SHP77 (cell line): ENCODE results near the gene AZGP1.
"Not testable (repeated sequence)": the region's sequence is repeated elsewhere in the genome, so short reads cannot be mapped to it uniquely, and the experiment has no call there.

Experiments used
- DNase-seq, 2 experiments: peaks; one replicate each; lab custom pipeline; 2025; lab: John Stamatoyannopoulos, UW

Gene AZGP1

DNA sequence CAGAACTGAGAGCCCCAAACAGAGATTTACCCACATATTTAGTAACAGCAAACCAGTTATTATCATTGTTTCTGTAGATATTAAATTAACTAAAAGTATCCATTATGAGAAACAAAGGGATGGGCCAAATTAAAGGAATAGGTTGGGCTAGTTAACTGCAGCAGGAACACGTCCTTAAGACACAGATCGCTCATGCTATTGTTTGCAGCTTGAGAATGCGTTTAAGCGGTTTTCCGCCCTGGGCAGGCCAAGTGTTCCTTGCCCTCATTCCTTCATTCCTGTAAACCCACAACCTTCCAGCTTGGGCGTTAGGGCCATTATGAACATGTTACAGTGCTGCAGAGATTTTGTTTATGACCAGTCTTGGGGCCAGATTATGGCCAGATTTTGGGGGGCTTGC, 25.0 kb downstream of the AZGP1 start:
- DNase-seq, result not testable (repeated sequence)

DNA sequence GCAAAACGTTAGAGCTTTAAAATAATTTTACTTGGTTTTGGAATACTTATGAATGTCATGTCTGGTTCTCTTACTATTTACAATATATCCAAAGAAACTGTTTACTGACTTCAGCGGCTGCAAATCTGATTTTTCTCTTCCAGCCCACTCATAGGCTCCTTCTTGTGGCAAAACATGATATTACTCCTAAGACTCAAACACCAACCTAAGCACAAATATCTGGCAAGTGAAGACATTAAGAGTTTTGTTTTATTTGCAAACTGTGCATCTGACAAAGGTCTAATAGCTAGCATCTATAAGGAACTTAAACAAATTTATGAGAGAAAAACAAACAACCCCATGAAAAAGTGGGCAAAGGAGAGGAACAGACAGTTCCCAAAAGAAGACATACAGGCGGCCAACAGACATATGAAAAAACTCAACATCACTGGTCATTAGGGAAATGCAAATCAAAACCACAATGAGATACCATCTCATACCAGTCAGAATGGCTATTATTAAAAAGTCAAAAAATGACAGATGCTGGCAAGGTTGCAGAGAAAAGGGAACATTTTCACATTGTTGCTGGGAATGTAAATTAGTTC, 26.1 kb downstream of the AZGP1 start:
- no peak for DNase-seq

DNA sequence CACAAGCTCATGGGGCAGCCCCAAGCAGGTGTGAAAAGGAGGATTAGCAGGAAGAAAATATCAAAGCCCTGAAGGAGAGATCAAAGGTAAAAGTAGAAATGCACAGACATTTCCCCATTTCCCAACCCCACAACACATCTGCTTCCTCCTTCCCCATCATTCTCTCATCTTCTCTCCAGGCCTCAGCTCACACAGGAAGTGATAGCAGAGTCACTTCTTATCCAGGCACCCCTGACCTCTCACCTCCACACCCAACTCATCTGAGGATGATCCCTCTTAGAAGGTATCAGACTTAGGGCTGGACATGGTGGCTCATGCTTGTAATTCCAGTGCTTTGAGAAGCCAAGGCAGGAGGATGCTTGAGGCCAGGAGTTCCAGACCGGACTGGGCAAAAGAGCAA, 28.2 kb downstream of the AZGP1 start:
- no peak for DNase-seq

DNA sequence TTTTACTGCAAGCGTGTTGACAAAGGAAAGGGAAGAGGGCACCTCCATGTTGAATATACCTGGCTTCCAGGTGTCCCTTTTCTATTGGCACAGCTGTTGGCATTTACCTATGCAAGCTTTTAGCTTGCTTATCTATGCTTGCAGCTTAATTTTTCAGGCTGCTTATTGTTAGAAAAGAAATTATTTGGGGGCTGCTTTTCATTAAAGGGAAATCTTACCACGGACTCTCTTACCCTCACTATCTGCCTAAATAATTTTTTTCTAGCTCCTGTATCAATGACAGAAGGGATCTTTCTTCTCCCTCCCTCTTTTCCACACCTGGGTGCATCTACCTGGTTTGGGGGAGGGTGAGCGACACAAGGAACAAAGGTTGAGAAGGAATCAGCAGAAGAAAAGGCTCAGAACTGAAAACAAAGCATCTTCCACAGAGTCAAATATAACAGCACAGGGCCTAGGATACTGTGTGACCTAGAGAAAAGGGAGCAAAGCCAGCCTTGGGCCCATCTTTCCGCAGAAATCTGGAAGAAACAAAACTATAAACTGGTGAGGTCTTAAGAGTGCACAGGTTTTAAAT, 31.2 kb downstream of the AZGP1 start:
- DNase-seq, result no peak

DNA sequence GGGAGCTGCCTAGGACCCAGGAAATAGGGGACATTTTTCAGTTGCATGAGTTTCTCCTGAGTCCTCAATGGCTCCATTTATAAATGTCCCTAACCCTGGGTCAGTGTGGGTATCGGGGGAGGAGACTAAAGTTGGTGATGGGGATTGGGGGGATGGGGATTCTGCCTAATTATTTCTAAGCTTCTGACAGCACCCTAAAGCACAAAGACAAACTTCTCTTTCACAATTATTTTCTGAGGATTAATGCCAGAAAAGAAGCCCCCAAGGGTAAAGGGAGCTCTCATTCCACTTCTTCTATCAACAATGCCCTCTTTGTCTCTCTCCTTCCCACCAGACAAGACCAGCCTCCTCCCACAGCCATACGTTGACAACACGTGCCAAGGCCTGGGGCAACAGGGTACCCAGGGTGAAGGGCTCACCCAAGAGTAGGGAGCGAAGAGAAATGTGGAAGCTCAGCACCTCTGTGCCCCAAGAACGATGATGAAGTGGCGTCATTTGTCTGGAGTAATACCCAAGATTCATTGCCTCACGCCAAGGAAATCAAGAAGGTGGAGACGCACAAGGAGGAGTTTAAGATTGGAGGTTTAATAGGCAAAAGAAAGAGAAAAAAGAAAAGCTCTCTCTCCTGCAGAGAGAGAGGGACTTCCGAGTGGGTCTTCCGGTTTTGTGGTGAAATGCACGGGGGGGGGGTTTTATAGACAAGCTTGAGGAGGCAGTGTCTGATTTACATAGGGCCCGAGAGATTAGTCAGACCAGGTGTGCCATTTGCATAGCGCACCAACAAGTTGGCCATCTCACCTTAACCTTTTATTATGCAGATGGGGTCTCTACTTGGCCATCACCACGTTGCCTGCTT, 32.0 kb downstream of the AZGP1 start:
- no peak for DNase-seq

DNA sequence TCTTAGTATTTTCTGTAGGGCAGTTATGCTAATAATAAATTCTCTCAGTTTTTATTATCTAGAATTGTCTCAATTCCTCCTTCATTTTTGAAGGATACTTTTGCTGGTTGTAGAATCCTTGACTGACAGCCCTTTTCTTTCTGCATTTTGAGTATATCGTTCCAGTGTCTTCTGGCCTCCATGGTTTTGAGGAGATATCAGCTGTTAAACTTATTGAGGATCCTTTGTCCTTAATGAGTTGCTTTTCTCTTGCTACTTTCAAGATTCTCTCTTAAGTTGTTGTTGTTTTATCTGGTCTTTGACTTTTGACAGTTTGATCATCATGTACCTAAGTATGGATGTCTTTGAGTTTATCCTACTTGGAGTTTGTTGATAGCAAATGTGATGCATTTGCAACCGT, 37.5 kb downstream of the AZGP1 start:
- no peak for DNase-seq

DNA sequence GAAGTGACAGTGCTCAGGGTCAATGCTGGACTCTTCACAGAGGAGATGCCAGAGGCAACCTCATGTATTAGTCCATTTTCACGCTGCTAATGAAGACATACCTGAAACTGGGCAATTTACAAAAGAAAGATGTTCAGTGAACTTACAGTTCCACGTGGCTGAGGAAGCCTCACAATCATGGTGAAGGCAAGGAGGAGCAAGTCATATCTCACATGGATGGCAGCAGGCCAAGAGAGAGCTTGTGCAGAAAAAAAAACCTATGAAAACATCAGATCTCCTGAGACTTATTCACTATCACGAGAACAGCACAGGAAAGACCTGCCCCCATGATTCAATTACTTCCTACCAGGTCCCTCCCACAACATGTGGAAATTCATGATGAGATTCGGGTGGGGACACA, 40.8 kb downstream of the AZGP1 start:
- DNase-seq, result not testable (repeated sequence)

DNA sequence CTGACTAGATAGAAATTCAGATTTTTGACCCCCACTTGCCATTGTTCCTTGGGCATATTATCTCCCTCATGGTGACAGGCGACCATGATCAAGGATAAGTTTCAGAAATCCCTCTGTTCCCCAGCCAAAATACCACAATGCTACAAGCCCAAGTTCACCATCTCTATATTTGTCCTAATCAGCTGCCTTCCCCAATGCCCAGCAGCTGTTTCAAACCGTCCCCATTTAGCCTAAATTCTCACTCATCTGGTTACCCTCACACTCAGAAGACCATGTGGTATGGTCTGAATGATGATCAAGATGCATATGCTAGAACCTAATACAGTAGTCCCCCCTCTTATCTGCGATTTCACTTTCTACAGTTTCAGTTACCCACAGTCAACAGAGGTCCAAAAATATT, 45.5 kb downstream of the AZGP1 start:
- no peak for DNase-seq

DNA sequence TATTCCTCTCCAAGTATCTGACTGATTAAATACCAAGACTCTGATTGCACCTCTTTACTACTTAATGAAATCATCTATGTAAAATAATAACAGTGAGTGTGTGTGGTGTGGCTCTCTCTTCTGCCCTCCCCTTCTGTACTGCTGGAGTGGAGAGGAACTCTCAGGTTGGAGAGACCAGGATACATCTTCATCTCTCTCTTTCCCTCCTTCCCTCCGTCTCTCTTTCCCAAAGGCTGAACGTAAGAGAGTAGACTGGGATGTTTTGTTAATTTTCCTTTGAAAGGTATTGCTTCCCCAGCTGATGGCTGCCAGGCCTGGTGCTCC, 46.1 kb downstream of the AZGP1 start:
- no peak for DNase-seq

DNA sequence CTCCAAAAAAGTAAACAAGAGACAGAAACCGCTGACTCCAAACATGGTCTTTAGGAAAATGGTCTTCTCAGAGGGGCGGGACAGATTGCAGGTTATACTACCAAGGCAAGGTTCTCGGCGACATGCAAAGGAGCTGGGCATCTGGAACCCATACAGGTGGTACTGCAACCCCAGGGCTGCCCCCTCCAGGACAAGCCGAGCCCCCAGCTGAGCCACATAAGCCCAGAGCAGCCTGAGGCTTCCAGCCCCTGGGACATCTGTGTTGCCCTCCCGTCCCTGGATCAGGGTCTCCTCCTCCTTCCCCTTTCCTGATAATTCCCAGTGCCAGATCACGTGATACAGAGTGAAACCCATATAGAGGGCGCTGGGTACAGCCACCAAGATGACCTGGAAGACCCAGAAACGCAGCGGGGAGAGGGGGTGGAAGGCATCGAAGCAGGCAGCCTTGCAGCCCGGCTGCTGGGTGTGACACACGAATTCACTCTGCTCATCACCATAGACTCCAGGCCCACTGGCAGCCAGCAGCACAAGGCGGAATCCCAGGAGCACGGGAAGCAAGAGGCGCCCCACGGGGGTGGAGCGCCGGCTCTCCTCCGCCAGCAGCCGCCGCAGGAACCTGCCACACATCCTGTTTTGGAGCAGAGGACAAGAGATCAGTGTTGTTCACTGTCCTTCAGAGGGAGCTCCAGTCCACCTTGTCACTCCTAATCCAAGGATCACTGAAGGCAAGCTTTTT, 46.7 kb downstream of the AZGP1 start, which contains the start of gene GJC3:
Gene GJC3, minus strand, starts transcription at position 627 of the 736 bp plus-strand sequence. Its CDS starts 0 bp downstream, at position 627.
- peak; percentile 18 to 51 for DNase-seq

DNA sequence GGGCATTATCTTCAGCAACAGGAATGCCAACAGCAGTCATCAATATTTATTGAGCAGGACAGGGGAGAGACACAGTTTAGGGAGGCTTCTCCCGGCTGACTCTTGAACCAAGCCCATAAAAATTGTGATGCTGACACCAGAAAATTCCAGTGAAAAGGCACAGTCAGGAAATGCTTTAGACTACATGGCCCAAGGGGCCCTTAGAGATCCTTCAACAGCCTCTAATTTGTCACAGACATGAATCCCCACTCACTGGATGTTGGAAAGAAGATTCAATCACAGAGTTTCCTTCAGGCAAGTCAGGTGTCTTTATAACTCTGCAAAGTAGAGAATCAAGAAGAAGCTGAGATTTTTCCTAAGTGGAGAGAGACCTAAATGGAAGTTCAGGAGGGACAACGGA, 47.6 kb downstream of the AZGP1 start:
- no peak for DNase-seq

DNA sequence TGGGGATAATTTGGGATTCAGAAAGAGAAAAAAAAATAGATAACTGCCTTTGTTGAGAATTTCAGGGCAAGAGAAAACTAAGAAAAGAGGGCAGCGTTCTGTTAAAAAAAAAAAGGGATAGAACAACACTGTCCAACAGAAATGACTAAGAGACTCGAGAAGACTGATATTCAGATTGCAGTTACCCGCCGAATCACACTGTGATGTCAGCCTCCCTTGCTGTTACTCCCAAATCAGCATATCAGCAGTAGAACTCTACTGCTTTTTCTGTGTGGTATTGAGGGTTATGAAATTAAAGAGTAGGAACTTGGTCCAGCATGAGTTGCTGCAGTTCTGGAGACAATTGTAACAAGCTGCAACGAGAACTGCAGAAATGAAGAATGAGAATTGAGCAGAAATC, 48.3 kb downstream of the AZGP1 start:
- DNase-seq, result no peak

DNA sequence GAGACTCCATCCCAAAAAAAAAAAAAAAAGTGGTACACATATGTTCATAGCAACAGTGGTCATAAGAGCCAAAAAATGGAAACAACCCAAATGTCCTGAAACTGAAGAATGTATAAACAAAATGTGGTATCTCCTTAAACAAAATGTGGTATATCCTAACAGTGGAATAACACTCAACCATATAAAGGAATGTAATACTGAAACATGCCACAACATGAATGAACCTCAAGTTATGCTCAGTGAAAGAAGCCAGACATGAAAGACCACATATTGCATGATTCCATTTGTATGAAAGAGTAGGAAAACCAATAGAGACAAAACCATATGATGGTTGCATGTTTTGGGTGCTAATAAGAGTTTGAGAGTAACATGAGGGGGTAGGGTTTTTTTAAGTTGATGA, 49.5 kb downstream of the AZGP1 start:
- DNase-seq, result no peak

DNA sequence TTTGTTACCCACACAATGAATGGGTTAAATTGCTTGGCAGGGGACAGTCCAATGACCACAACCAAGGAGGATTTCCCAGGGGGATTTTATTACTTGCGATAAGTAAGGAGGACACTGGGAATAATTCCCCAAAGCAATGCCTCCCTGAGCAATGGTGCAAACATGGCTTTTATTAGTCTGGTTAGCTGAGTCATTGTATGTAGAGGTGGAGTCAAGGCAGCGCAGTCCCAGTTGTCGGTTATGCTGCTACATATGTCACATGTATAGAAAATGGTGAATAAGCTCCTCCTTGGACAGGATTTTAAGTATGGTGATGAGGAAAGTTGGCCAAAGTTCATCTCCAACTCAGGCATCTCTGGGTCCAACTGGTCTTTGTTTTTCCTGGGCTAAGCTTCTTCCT, 52.6 kb downstream of the AZGP1 start:
- DNase-seq, result no peak

DNA sequence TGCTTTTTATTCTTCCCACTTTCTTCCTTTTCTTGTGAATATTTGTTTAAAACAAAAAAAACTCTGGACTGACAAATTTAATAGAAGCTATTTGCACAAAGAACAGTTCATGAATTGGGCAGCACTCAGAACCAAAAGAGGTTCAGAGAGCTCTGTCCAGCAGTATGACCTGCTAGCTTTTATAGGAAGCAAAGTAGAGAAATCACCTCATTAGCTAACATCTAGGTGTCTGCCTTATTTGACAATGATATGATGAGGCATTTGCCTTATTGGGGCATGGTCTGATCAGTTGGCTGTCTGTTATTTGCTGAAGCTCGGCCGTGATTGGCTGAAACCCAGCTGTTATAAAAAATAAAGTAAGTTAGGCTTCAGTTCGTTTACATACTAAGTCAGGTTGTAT, 55.7 kb downstream of the AZGP1 start:
- DNase-seq, result no peak

DNA sequence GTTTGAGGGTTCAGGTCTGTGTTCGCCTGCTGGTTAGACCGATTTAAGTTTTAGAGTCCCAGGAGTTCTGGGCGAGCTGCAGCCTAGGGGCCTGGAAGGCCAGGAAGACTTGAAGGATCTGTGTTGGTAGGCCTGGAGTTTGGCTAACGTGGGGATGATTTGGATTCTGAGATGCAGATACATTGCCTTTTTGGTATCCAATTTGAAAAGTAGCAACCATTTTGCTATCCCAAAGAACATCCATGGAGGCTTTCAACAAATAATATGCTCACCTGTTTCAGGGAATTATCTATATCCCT, 56.1 kb downstream of the AZGP1 start:
- no peak for DNase-seq

DNA sequence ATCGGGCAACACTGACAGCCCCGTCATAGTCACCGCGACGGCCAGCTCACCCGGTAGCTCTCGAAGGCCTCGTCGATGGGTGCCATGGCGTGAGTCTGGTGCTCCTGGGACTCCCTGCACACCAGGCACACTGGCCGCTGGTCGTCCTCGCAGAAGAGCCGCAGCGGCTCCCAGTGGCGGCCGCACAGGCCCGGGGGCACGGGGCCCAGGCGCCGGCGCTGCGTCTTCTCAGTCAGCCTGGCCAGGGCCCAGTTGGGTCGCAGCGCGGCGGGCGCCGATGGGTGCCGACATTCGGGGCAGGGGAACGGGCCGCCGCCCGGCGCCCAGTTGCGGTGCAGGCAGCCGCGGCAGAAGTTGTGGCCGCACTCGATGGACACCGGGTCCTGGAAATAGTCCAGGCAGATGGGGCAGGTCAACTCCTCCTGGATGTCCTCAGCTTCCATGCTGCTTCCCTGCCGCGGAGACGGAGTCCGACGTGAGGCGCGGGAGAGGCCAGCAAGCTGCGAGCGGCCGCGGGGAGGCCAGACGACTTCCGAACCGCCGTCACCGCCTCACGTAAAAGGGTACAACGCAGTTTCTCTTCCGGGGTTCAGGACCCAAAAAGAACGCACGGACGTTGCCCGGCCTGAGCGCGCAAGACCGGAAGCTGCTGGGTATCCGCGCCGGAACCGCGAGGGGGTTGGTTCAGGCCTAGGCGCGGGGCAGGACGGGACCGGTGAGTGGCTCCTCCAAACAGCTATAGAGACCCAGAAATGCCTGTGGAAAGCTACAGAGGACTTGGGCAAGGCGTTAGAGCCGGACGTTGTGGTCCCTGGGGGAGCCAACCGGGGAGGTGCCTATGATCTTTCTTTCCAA, 56.6 kb downstream of the AZGP1 start, which contains the start of gene TRIM4:
Gene TRIM4, minus strand, starts transcription at position 572 of the 855 bp plus-strand sequence. Its CDS starts 129 bp downstream, at position 443.
- peak; percentile 89 to 92 for DNase-seq
